ENCODE measurements around the gene RASSF7. TPM values are rescaled to one million over a fixed set of nuclear protein-coding genes. Genes with fewer than 3 reads are reported as not detected.

RASSF7 gene
- total and polyA plus RNA-seq, 10 of the 15 experiments (the other 5 are each of a cell fraction or from before 2014, with no cell fraction given), result 0.39 to 29.7 (median 13.2) TPM

GRCh38 chr11:584287-584686 lies 23.5 kb downstream of the RASSF7 start:
- FAIRE-seq (no peak), ATAC-seq (no peak), DNase-seq (ENCODE audit: low read depth, low spot score) (no peak)
- H3K27me3 ChIP-seq (replicated peaks in 1 of 2; ENCODE audit: control insufficient read depth in 2 of 2, insufficient read depth in 2 of 2, low read length in 1 of 2), result no peaks in the 10 kb centered on the region
- H3K4me1 ChIP-seq (ENCODE audit: control insufficient read depth, insufficient read depth, low read length), result no peaks in the 10 kb centered on the region; the same call in 1 of the 2 replicates
- peaks cover 23% of the 10 kb centered on the region for H3K79me2 ChIP-seq (ENCODE audit: control insufficient read depth, insufficient read depth, low read length)
- ChIA-PET POLR2A (interaction anchor here (0.6 kb wide), 1 partner anchor 133 kb away, joined by 5 read pairs; no protein-coding TSS in a partner anchor), CTCF (no interaction called here), RAD21 (ENCODE audit: unreplicated experiment) (interaction anchor here (0.7 kb wide), 1 partner anchor 220 kb away, joined by 3 read pairs; no protein-coding TSS in a partner anchor), SMC1A (ENCODE audit: uncharacterized antibody, unreplicated experiment) (no interaction called here)
- H3K9ac ChIP-seq (ENCODE audit: control insufficient read depth, insufficient read depth, low read length), result no peak overlapping the region
- TF ChIP-seq SREBF2 (IDR thresholded peaks at IDR 0.05; ENCODE audit: low read length) (no peak), NR2C2 (IDR thresholded peaks at IDR 0.05; ENCODE audit: borderline replicate concordance, control insufficient read depth, insufficient read length, low read depth) (no peak), TCF3 (IDR thresholded peaks at IDR 0.05; ENCODE audit: borderline replicate concordance, insufficient read depth, low read depth, low read length) (no peak), TBL1XR1 (IDR thresholded peaks at IDR 0.05; ENCODE audit: low read depth, low read length) (no peak), TCF7 (IDR thresholded peaks at IDR 0.05; ENCODE audit: borderline replicate concordance) (no peak), RUNX3 (IDR thresholded peaks at IDR 0.05; ENCODE audit: low read length) (no peak), HDGF (IDR thresholded peaks at IDR 0.05) (no peak)
- no peak overlapping the region for H3K4me3 ChIP-seq
- no peak overlapping the region for H3K4me2 ChIP-seq (ENCODE audit: control insufficient read depth, insufficient read depth)
- peaks cover 12% of the 10 kb centered on the region for H4K20me1 ChIP-seq (ENCODE audit: control insufficient read depth, insufficient read depth)
- no peak overlapping the region for H2AFZ ChIP-seq (ENCODE audit: control insufficient read depth, low read depth, low read length)
- no peak overlapping the region for H3K27ac ChIP-seq (ENCODE audit: control insufficient read depth, insufficient read depth)
- 90% methylated on average over 10 of the region's 10 CpGs for WGBS (ENCODE audit: insufficient coverage, insufficient replicate concordance, low lambda C conversion rate, missing lambda C conversion rate)
- H3K36me3 ChIP-seq (ENCODE audit: control insufficient read depth in 2 of 2, insufficient read depth in 2 of 2, low read length in 1 of 2), result peaks cover 15 to 33% of the 10 kb centered on the region in 2 experiments
- in situ Hi-C loops (cut with MboI) (no loop called here), intact Hi-C loops (cut with micrococcal nuclease; ENCODE audit: unreplicated experiment) (no loop called here)
- H3K9me3 ChIP-seq (replicated peaks; ENCODE audit: control insufficient read depth, insufficient read depth, low read length), result no peaks in the 10 kb centered on the region
- BruUV-seq (replicated peaks), result no TSS peak

GRCh38 chr11:586376-587316 lies 25.9 kb downstream of the RASSF7 start:
- Histone ChIP-seq H3K36me3 (ENCODE audit: control insufficient read depth in 2 of 2, insufficient read depth in 2 of 2, low read length in 1 of 2) (peaks cover 28 to 40% of the 10 kb centered on the region in 2 experiments), H3K4me2 (ENCODE audit: control insufficient read depth, insufficient read depth) (no peak overlapping the region), H3K9me3 (replicated peaks; ENCODE audit: control insufficient read depth, insufficient read depth, low read length) (no peaks in the 10 kb centered on the region), H3K4me3 (no peak overlapping the region), H3K4me1 (ENCODE audit: control insufficient read depth, insufficient read depth, low read length) (no peaks in the 10 kb centered on the region), H3K27me3 (replicated peaks in 1 of 2; ENCODE audit: control insufficient read depth in 2 of 2, insufficient read depth in 2 of 2, low read length in 1 of 2) (no peaks in the 10 kb centered on the region), H3K79me2 (ENCODE audit: control insufficient read depth, insufficient read depth, low read length) (peaks cover 4% of the 10 kb centered on the region), H2AFZ (ENCODE audit: control insufficient read depth, low read depth, low read length) (no peak overlapping the region), H3K9ac (ENCODE audit: control insufficient read depth, insufficient read depth, low read length) (no peak overlapping the region), H3K27ac (ENCODE audit: control insufficient read depth, insufficient read depth) (no peak overlapping the region), H4K20me1 (ENCODE audit: control insufficient read depth, insufficient read depth) (no peaks in the 10 kb centered on the region)
- no TSS peak for BruUV-seq (replicated peaks)
- SMC1A ChIA-PET (ENCODE audit: uncharacterized antibody, unreplicated experiment), result no interaction called here
- no peak for ATAC-seq
- no peak for DNase-seq (ENCODE audit: low read depth, low spot score)
- POLR2A ChIA-PET, result no interaction called here
- TF ChIP-seq ZNF384 (IDR thresholded peaks at IDR 0.05; ENCODE audit: borderline replicate concordance, low read depth, low read length) (no peak), POLR2AphosphoS5 (IDR thresholded peaks at IDR 0.05; ENCODE audit: low read length) (0 out of 2 replicates have a peak, but pooled peaks have one; percentile 1), ZBTB4 (CRISPR knock-in tag; IDR thresholded peaks at IDR 0.05) (no peak), ZNF274 (IDR thresholded peaks at IDR 0.05; ENCODE audit: insufficient read depth, insufficient read length) (no peak)
- FAIRE-seq, result no peak
- CTCF ChIA-PET, result no interaction called here
- intact Hi-C loops (cut with micrococcal nuclease; ENCODE audit: unreplicated experiment), result no loop called here
- RAD21 ChIA-PET (ENCODE audit: unreplicated experiment), result no interaction called here
- in situ Hi-C loops (cut with MboI), result no loop called here
- 96% methylated on average over 31 of the region's 32 CpGs for WGBS (ENCODE audit: insufficient coverage, insufficient replicate concordance, low lambda C conversion rate, missing lambda C conversion rate)

Measured in GM12878 (cell line).